Esophagus muscularis mucosa (tissue), 4 donors: Measurements from ENCODE around the gene SYT6.

Experiments
- EP300 ChIP-seq: sonication (generic); formaldehyde crosslinking; IDR thresholded peaks from one replicate; pipeline ENCODE4 v1.6.1; 2017; ENCODE audit warnings: antibody characterized with exemption
- POLR2A ChIP-seq: fragments of 450-650 bp; IDR thresholded peaks from one replicate; pipeline ENCODE4 v1.6.1; 2017; ENCODE audit warnings: antibody characterized with exemption, moderate library complexity, mild to moderate bottlenecking, low read depth
- POLR2AphosphoS5 ChIP-seq, 2 donors: sonication (generic); formaldehyde crosslinking; IDR thresholded peaks; one replicate each; pipeline ENCODE4 v1.6.1; 2017; ENCODE audit warnings: antibody characterized with exemption in 2 of 2
- TF ChIP-seq, protein P1 (sequence below), 3 experiments: fragments of 200-600 bp in 2 of 3; fragments of 450-650 bp in 1 of 3; sonication (generic) in 2 of 3; IDR thresholded peaks; one replicate each; pipeline ENCODE4 v1.5.1; 2017 to 2019; ENCODE audit warnings: antibody characterized with exemption in 3 of 3, mild to moderate bottlenecking in 2 of 3, moderate library complexity in 1 of 3

DNA sequence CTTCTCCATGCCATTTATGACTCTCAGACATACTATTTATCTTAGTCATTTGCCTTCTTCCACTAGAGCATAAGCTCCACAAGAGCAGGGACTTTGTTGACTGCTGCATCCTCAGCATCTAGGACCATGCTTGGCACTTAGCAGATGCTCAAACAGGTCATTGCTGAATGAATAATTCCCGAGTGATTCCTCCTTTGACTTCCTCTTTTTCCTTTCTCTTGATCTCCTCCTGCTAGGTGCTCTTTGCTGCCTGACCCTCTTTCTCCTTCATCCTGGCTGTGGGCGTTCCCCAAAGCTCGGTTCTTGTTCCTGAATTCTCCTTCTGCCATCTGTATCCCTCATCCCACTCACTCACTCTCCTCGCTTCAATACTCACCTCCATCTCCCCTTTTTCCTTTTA, 23.5 kb downstream of the SYT6 start:
- TF ChIP-seq, protein P1, sequence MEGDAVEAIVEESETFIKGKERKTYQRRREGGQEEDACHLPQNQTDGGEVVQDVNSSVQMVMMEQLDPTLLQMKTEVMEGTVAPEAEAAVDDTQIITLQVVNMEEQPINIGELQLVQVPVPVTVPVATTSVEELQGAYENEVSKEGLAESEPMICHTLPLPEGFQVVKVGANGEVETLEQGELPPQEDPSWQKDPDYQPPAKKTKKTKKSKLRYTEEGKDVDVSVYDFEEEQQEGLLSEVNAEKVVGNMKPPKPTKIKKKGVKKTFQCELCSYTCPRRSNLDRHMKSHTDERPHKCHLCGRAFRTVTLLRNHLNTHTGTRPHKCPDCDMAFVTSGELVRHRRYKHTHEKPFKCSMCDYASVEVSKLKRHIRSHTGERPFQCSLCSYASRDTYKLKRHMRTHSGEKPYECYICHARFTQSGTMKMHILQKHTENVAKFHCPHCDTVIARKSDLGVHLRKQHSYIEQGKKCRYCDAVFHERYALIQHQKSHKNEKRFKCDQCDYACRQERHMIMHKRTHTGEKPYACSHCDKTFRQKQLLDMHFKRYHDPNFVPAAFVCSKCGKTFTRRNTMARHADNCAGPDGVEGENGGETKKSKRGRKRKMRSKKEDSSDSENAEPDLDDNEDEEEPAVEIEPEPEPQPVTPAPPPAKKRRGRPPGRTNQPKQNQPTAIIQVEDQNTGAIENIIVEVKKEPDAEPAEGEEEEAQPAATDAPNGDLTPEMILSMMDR (IDR thresholded peaks at IDR 0.05), result no peak
- TF ChIP-seq POLR2A (no peak), EP300 (no peak), POLR2AphosphoS5 (IDR thresholded peaks at IDR 0.05) (no peak)
